GM12891 (cell line): ENCODE data around the gene GOLGA6L26.
"Not testable (repeated sequence)": the region's sequence is repeated elsewhere in the genome, so short reads cannot be mapped to it uniquely, and the experiment has no call there.

Experiments
- POLR2A ChIP-seq: IDR thresholded peaks from 2 replicates; pipeline ENCODE4 v1.6.1; 2011; ENCODE audit warnings: low read depth, low read length, control low read depth
- POLR2AphosphoS5 ChIP-seq: IDR thresholded peaks from 2 replicates; pipeline ENCODE4 v1.6.1; 2011; ENCODE audit warnings: low read depth, low read length, control low read depth
- SPI1 ChIP-seq: IDR thresholded peaks from 2 replicates; pipeline ENCODE4 v1.6.1; 2011; ENCODE audit warnings: low read depth, low read length, control low read depth
- TAF1 ChIP-seq: IDR thresholded peaks from 2 replicates; pipeline ENCODE4 v1.6.1; 2011; ENCODE audit warnings: low read depth, low read length, control low read depth

DNA sequence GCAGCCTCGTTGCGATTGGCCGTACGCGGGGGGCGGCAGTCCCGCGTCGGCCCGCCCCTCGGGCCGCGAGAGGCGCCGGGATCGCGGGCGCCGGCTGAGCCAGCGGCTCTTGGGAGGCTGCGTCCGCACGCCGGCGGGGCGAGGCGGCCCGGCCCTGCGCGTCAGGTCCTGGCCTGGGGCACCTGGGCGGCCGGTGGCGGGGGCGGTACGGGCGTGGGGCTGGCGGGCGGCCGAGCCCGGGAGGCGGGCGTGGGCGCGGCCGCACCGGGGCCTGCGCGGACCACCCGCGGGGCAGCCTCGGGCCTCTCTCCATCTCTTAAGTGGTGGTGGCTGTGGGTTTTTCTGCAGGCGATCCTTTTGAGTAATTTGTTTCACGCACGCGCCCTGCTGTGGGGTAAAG lies 30.3 kb downstream of the GOLGA6L26 start:
- not testable (repeated sequence) for TF ChIP-seq POLR2A, POLR2AphosphoS5, TAF1, SPI1
